KOPT-K1 (cell line): ENCODE results near the gene TSC22D3.

Experiments
- H3K27ac ChIP-seq: fragments of 200-600 bp; sonication (generic); 2 replicates; pipeline ENCODE4 v1.5.1; 2016; ENCODE audit warnings: antibody characterized with exemption, mild to moderate bottlenecking, low read depth, low read length; ENCODE audit not compliant: poor library complexity, severe bottlenecking
- H3K36me3 ChIP-seq: fragments of 200-600 bp; sonication (generic); 2 replicates; pipeline ENCODE4 v1.5.1; 2017; ENCODE audit warnings: antibody characterized with exemption, mild to moderate bottlenecking, low read length, moderate library complexity; ENCODE audit not compliant: insufficient read depth
- H3K9me3 ChIP-seq: fragments of 200-600 bp; sonication (generic); 2 replicates; pipeline ENCODE4 v1.5.1; 2017; ENCODE audit warnings: antibody characterized with exemption, low read length, mild to moderate bottlenecking; ENCODE audit not compliant: insufficient read depth, poor library complexity, severe bottlenecking

The TSC22D3 gene

DNA sequence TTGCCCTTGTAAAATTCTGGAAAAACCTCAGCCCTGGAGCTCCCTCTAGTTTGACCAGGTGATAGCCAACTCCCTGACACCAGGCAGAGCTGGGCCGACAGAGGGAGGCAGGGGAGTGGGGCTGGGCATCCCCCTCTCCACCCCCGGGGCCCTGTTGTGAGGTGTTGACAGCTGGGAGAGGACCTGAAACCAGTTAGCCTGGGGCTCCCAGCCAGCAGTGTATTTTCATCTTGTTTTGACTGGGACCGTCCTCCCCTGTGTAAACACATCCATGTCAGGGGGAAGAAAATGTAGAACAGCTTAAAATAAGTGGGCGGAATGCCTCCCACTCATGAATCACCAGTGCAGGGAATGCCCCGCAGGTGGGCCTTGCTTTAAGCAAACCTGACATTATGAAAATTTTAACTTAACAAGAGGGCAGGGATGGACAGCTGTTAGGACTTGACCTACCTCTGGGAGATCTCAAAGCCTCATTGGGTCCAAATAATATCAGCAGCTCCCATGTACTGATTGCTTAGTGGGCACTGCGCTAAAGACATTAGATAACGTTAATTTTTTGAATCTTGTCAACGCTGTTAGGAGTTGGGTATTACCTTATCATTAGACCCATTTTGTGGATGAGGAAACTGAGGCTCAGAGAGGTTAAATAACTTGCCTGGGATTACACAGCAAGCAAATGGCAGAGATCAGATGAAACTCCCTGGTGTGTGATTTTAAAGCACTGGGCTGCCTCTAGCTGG lies 45.9 kb downstream of the TSC22D3 start:
- H3K9me3 ChIP-seq = no peaks in the 10 kb centered on the region
- no peak overlapping the region for H3K27ac ChIP-seq

DNA sequence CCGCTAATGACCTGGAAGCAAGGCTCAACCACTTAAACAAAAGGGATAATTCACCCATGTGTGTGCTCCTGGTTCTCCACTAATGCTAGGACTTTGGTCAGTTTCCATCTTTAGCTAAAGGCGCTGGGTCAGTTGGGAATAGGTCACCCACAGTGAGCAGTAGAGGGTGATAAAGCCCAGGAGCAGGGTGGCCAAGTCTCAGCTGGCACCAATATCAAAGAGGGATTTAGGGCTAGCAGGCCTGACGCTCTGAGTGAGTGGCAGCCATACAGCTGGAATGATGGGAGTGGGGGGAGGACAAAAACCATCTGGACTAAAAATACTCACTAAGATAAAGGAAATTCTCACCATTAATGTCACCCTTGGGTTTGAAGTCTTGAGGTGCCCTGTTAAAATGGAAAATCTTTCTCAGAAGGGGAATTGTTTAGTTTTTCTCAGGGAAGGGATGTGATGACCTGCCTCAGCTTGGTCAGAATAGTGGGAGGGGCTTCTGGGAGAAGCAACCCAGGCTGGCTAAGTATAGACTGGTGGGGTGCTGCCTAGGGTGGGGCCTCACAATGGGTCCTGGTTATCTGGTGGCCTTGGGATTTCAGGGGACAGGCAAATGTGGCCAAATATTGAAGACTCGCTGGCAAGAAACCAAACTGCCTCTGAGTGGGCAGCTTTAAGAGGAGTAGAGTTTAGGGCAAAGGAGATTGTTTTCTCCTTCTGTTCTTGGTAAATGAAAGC lies 47.1 kb downstream of the TSC22D3 start:
- H3K9me3 ChIP-seq = no peaks in the 10 kb centered on the region
- H3K36me3 ChIP-seq = no peaks in the 10 kb centered on the region
- H3K27ac ChIP-seq = no peak overlapping the region

More for the DNA sequence above, 45.9 kb downstream of the TSC22D3 start:
- no peaks in the 10 kb centered on the region for H3K36me3 ChIP-seq

DNA sequence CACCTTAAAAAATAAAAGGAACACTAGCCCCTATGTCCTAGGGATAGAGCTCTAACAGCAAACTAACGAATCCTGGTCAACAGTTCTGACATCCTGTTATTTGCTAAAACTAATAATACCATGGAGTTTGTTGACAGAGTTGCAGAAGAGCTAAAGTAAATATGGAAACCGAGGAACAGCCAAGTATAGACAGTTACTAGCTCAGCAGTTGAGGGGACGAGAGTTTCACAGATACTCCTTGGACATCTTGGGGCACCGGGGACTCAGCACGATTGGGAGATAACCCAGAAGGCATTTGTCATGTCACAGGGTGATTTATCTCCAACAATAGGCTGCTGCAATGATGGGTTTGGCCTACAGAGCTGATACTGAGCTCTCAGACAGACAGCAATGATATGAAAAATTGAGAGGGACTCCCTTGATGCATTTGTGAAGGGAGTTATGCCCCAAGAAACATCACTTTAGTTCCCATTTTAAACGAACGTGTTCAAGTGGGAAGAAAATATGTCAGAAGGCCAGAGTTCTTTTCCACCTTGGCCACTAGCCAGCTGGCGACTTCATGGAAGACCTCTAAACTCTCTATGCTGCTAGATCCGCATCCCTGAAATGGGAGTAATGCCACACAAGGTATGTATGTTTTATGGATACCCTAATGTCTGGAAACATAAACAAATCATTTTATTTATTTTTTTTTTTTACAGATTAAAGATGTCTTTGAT lies 48.6 kb downstream of the TSC22D3 start:
- Histone ChIP-seq H3K9me3 (no peaks in the 10 kb centered on the region), H3K36me3 (no peaks in the 10 kb centered on the region), H3K27ac (no peak overlapping the region)

DNA sequence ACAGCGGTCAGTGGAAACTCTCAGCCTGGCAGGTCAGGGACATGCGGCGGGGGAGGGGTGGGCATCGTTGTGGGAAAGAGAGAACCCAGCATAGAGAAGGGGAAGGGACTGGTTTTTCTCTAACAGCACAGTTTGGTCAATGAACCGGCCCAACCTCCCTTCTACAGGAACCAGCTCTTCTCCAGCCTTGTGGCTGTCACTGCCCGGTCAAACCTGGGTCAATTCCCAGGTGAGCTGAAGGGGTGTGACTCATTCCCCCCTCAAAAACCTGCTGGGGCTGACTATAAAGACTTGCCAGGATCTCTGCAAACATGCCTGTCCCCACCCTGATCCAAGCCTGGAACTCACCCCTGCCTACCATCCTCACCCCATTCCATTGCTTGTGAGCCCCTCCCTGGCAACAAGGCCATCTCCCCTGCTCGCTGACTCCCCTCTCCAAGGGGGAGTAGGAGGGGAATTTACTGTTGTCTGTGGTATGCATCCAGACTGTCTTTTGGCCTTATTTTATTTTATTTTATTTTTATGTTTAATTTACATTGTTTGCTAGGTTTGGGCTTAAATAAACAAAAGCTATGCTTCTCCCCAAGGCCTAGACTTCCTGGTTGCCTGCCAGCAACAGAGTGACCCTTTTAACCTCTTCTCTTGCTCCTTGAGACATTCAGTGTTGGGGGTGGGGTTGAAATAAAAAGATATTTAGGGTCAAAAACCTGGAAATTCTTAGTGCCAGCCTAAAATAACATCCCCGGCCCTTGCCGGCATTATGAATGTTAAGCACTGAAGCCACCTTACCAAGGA lies 49.6 kb downstream of the TSC22D3 start:
- no peaks in the 10 kb centered on the region for H3K9me3 ChIP-seq
- no peak overlapping the region for H3K27ac ChIP-seq
- no peaks in the 10 kb centered on the region for H3K36me3 ChIP-seq

DNA sequence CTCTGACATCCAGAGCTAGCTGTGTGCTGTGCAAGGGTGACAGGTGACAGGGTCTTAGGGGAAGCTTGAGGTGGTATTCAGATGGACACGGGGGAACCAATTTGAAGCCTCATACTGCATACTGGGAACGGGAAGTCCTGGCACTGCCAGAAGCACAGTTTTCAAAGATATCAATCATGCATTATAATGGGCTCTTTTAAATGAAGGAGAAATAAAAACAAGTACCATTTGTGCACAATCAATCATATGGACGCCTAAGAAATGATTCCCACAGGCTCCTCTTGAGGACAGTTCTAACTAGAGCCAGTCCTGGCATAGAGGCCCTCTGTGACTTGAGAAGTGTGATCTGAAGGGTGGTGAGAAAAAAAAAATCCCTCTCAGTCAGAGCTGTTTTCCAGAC lies 50.9 kb downstream of the TSC22D3 start:
- no peaks in the 10 kb centered on the region for H3K9me3 ChIP-seq
- no peak overlapping the region for H3K27ac ChIP-seq

DNA sequence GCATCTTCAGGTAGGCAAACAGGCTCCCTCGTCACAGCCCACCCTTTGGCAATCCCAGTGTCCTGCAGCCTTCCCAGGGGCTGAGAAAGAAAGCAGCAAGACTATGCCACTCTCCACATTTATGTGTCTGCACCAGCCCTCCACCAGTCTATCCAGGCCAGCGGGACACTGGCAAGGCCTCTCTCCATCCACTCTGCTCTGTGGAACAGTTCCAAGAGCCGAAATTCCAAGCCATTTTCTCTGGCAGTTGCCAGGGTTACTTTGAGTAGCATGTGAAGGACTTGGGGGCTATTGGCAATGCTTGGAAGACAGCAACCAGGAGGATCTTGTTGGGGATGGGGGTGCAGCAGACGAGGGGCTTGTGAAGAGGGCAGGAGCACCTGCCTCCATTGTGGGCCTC lies 52.1 kb downstream of the TSC22D3 start:
- Histone ChIP-seq H3K36me3 (no peaks in the 10 kb centered on the region), H3K27ac (no peak overlapping the region), H3K9me3 (no peaks in the 10 kb centered on the region)

More for the DNA sequence above, 50.9 kb downstream of the TSC22D3 start:
- no peaks in the 10 kb centered on the region for H3K36me3 ChIP-seq

DNA sequence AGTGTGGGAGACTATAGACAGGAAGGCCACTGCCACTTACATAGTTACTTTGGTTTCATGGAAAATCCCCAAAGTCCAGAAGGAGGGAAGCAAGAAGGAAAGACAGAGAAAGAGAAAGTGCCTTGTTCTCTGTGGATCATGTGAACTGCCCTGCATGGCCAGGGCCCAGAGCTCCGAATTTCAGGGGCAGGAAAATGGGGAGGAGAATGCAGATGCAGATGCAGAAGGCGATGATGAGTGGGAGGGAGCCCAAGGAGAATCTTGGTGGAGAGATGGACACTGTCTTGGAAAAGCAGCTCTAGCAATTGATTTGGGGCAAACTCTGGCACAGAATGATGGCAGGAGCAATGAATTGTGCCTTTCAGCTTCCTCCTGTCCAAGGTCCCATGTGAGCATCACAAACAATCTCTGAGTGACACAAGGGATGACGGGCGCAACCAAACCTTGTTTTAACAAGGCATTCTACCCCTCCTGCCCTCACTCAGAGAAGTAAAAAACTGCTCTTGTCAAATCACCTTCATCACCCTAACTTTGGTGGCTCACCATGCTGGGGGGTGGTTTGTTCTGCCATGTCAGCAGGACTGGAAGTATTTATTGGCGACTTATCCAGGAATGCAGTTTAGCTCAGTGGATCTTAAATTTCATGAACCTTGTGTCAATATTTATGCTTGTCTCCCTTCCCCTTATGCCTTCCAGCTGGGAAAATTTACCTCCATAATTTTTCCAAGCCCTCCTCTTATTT lies 53.5 kb downstream of the TSC22D3 start:
- Histone ChIP-seq H3K36me3 (no peaks in the 10 kb centered on the region), H3K9me3 (no peaks in the 10 kb centered on the region), H3K27ac (no peak overlapping the region)

DNA sequence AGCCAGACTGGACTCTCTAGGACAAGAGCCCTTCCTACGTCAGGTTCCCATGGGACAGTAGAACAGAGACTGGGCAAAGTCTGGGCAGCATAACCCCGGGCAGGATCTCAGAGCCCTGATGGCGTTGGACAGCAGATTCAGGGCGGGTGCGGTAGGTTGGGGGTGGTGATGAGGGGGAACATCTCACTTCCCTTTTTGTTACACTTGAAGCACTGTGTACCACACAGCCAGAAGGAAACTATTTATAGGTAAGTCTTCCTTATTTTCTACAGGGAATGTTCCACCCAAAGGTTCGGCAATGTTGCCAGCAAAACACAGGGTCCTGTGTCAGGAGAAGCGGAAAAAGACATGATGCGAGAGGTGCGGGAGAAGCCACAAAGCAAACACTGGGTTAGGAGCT lies 54.3 kb downstream of the TSC22D3 start:
- Histone ChIP-seq H3K27ac (no peak overlapping the region), H3K9me3 (no peaks in the 10 kb centered on the region), H3K36me3 (no peaks in the 10 kb centered on the region)

DNA sequence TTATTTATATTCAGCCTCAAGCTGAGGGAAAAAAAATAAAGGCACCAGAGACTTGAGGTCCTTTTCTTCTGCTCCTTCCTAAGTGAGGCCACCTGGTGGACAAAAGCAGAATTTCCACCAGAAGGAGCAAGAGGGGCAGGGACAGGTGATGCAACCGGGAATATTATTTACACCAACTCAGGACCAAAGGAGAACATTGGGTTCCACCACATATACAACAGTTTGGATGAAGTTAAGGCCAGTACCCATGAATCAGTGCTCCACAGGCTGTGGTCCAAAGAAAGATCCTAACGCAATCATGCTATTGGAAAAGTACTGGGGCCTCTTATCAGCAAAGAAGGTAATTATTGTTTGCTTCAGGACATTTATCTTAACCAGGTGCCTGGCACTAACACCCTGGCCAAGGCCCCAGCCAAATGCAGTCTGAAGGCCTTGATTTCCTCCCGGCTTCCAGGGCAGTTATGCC lies 57.4 kb downstream of the TSC22D3 start:
- H3K9me3 ChIP-seq = no peaks in the 10 kb centered on the region
- no peak overlapping the region for H3K27ac ChIP-seq
- no peaks in the 10 kb centered on the region for H3K36me3 ChIP-seq

DNA sequence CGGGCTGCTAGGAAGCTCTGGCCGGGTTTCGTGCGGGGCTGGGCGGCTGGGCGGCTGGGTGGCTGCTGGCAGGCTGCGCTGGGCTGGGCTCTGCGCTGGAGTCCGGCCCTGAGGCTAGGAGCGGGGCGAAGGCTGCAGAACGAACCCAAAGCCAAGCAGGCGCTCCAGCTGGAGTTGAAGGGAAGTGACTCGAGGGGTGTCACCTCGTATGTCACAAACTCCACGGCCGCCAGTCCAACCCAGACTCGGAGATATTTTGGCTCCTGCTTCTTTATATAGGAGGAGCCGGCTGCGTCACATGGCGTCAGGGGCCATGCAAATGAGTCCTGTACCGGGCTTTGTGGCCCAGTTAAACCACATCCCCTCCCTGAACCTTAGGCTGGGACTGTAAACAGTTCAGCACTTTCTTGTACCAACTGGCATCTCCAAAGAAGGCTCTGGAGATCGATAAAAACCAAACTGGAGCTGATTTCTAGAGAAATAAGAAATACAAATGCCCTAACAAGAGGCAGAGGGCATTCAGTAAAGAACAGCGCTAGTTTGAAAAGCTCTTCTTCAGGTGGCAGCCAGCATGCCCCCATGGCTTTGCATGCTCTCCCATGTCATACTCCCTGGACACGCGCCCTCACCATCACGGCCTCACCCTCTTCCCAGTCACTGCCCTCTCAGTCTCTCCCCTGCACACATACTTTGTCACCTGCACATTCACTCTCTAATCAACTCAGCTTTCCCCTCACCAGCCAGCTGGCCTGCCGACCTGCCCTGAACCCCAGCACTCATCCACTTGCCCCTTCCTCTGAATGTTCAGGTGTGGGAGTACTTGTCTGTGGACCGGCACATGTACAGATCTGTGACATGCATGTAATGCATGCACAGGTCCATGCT lies 58.5 kb downstream of the TSC22D3 start:
- Histone ChIP-seq H3K36me3 (no peaks in the 10 kb centered on the region), H3K27ac (peak overlapping the region; percentile 24), H3K9me3 (no peaks in the 10 kb centered on the region)

DNA sequence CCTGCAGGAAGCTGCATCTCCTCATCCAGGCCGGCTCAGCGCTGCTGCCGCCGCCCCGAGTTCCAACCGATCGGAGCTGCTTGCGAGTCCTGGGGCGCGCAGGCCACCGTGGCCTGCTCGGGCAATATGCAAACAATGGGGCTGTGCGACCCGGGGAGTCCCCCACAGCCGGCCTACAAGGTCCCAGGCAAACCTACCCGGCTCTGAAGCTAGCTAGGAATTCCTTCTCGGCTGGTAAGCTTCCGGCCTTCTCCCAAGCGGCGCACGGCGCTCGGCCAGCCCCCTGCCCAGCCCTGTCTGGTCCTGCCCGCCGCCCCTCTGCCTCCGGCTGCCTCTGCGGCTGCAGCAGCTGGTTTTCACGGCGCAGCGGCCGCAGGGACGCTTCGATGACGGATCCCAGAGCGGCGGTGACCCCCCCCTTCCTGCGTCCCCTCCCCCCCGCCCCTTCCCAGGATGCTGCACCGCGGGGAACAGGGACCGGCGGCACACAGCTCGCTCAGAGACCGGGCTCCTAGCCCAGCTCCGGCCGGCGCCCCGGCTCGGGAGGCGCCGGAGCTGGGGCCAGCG lies 59.4 kb downstream of the TSC22D3 start:
- no peaks in the 10 kb centered on the region for H3K36me3 ChIP-seq
- no peaks in the 10 kb centered on the region for H3K9me3 ChIP-seq
- no peak overlapping the region for H3K27ac ChIP-seq

DNA sequence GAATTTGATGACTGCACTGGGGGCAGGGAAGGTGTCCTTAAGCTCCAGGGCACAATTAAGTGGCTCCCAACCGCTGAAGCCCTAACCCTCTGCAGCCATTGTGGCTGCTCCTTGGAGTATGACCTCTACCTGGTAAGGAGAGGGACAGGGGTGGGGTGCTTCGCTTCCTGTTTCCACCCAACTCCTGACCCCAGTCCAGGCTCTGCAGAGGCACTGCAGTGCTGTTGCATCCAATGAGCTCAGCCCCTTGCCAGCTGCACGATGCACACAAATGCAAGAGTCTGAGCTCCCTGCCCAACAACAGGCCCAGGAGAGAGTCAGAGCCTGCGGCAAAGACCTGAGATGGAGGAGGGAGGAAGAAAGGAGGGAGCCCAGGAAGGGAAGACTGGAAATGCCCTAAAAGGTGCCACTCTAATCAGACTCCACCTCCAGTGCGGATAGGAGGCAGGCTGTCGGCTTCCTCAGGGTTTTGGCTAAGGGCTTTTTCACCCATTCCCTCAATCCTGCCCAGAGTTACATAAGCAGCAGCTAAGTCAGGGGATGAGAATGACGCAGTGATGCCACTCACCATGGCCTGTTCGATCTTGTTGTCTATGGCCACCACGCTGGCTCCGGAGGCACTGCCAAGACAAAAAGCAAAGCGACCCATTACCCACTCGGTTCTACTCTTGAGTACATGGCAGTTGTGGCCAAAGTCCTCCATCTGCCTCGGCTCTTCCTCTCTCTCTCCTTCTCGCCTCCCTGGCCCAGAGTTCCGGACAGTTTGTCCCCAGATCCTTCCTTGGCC lies 60.1 kb downstream of the TSC22D3 start:
- H3K9me3 ChIP-seq = no peaks in the 10 kb centered on the region
- no peak overlapping the region for H3K27ac ChIP-seq

More for the DNA sequence above, 60.1 kb downstream of the TSC22D3 start:
- no peaks in the 10 kb centered on the region for H3K36me3 ChIP-seq
